Esophagus muscularis mucosa (tissue), 3 donors: ENCODE results near the gene CTDSPL.

Experiments
- POLR2A ChIP-seq: fragments of 450-650 bp; IDR thresholded peaks from one replicate; pipeline ENCODE4 v1.6.1; 2017; ENCODE audit warnings: antibody characterized with exemption, moderate library complexity, mild to moderate bottlenecking, low read depth
- TF ChIP-seq, protein P1 (sequence below), 3 experiments: fragments of 200-600 bp in 2 of 3; fragments of 450-650 bp in 1 of 3; sonication (generic) in 2 of 3; IDR thresholded peaks; one replicate each; pipeline ENCODE4 v1.5.1; 2017 to 2019; ENCODE audit warnings: antibody characterized with exemption in 3 of 3, mild to moderate bottlenecking in 2 of 3, moderate library complexity in 1 of 3

DNA sequence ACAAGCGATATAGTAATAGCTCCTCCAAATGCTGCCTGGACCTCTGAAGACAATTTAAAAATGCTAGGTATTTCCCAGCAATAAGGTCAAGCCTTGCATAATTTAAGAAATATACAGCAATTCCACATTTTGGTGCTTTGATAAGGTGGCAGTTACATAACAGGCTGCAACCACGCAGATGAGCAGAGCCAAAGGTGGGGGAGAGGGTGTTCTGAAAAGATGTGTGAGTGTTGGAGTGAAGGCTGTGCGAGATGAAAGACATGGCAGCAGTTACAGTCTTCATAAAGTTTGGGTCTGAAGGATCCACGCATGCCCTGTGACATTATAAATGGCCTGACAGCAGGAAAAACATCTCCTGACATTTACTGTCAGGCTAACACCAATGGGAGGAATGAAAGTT, 26.1 kb downstream of the CTDSPL start:
- TF ChIP-seq POLR2A = no peak
- TF ChIP-seq, protein P1, sequence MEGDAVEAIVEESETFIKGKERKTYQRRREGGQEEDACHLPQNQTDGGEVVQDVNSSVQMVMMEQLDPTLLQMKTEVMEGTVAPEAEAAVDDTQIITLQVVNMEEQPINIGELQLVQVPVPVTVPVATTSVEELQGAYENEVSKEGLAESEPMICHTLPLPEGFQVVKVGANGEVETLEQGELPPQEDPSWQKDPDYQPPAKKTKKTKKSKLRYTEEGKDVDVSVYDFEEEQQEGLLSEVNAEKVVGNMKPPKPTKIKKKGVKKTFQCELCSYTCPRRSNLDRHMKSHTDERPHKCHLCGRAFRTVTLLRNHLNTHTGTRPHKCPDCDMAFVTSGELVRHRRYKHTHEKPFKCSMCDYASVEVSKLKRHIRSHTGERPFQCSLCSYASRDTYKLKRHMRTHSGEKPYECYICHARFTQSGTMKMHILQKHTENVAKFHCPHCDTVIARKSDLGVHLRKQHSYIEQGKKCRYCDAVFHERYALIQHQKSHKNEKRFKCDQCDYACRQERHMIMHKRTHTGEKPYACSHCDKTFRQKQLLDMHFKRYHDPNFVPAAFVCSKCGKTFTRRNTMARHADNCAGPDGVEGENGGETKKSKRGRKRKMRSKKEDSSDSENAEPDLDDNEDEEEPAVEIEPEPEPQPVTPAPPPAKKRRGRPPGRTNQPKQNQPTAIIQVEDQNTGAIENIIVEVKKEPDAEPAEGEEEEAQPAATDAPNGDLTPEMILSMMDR (IDR thresholded peaks at IDR 0.05) = no peak
